Measurements from ENCODE around the gene ERRFI1. TPM values are rescaled to one million over a fixed set of nuclear protein-coding genes. Genes with fewer than 3 reads are reported as not detected.

The ERRFI1 gene
- total RNA-seq, 1 donor from 2014 or later: 38.3 TPM

DNA sequence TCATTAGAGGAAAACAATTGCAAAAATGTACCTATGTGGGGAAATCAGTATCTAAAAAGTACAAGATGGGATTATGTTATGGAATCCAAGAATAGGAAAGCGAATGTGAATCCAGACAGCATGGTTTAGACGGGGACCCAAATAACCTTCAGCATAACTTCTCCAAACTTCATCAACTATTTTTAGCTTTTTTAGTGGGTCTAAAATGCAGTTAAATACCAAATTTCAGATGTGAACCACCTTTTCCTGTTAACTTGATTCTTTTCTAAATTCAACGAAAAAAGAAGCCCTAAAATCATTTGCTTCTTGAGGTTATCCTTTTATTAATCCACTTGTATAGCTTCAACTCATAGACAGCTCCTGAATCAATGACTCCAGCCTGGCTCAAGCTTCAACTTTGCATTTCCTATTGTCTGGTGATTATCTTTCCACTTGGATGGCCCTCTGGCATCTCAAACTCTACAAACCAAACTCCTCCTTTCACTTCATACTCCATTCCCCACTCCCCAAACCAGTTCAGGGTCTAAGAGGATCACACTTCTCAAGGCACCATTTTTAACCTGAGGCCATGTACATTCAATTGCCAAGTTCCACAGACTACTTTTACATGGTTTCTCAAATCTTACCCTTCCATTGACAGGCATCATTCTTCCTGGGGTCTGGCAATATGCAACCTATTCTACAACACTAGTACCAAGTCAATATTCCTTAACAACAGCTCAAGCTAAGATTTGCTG lies 7.4 kb downstream of the ERRFI1 start:
- peak; percentile 62 for DNase-seq (ENCODE audit: low read depth)

DNA sequence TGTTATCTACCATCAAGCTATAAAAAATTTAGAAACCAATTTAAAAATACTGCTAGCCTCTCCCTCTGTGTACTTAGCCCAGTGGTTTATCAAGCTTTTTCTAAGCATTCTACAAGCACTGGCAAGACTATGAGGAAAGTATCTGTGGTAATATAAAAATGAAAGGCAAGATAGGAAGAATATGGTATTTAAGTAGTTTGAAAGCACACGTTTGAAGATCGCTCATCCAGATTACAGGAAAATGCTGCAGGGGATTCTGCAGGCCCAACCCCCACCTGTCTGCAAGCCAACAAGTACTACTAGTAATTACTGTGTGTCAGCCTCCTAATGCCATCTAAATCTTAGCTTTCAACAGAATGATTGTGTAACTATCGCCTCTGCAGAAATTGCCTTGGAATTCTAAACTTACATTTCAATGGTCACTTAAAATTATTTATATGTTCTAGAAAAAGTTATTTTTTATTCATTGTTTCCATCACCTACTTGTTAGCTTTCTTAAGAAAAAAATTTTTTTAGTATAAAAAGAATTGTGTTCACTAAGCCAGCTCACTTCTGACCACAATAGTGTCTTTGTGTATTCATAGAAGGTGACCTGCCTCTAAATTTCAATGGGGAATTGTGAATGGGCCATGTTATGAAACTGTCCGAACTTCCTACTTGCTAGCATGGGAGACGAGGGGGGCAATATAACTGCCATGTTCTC lies 8.5 kb downstream of the ERRFI1 start:
- DNase-seq (ENCODE audit: low read depth): peak; percentile 74

GRCh38 chr1:8016895-8017241 lies 9.2 kb downstream of the ERRFI1 start:
- DNase-seq (ENCODE audit: low read depth): no peak

- DNase-seq (ENCODE audit: low read depth): no peak
Measured at GRCh38 chr1:8016210-8016894, 9.8 kb downstream of the ERRFI1 start.

- no peak for DNase-seq (ENCODE audit: low read depth)
Measured at GRCh38 chr1:8015809-8016165, 10.3 kb downstream of the ERRFI1 start.

GRCh38 chr1:8015036-8015808 lies 10.9 kb downstream of the ERRFI1 start:
- DNase-seq (ENCODE audit: low read depth): peak; percentile 84

DNA sequence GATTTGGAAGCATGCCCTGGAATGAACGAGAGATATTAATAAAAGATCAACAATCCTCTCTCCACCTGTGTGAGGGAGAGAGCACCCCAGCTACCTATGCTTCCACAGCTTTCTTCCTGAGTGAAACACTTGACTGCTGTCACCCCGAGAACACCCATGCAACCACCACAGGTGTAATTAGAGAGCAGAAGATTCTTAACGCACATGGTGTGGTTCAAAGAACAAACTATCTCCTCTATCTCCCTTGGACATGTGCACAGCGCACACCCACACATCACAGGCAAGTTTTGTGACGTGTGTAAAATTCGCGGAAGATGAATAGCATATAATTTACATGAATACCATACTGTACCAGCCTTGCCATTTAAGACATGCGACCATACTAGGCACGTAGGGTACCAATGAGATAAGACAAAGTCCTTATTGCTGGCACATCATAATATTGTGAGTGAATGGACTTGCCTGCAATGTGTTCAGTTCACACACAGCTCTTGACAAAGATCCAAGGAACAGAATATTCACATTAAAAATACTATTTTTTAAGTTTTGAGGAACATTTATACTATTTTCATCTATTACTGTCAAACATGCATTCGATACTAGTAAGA lies 11.6 kb downstream of the ERRFI1 start:
- no peak for DNase-seq (ENCODE audit: low read depth)

DNA sequence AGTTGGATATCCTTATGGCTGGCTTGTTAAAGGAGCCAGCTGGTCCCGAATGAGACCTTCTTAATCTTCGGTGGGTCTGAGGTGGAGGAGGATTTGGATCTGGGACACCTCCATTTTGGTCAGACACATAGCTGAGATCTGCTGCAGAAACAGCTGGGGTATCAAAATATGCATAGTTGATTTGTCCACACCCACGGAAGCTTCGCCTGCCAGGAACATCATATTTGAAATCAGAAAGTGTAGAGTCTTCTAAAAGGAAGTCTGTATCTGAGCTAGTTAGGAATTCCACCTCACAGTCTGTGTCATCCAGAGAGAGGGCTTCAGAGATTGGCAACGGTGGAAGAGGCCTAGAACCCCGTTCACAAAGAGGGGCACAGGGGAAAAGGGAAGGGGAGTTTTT lies 12.3 kb downstream of the ERRFI1 start:
- no peak for DNase-seq (ENCODE audit: low read depth)

DNA sequence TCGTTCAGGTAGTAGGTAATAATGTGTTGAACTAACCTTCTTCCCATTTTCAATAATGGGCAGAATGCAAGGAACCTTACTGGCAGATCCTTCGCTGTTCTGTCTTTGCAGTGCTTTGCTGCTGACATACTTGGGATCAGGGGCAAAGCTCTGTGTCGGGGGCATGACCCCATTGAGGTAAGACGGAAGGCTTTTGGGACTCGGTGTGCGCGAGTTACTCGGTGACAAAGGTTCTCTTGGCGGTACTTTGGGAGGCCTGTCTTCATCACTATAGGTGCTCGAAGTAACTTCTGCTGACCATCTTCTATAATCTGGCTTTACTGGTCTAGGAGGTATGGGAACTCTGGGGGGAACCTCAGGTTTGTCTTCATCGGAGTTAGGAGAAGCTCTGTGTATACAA lies 12.7 kb downstream of the ERRFI1 start:
- no peak for DNase-seq (ENCODE audit: low read depth)

DNA sequence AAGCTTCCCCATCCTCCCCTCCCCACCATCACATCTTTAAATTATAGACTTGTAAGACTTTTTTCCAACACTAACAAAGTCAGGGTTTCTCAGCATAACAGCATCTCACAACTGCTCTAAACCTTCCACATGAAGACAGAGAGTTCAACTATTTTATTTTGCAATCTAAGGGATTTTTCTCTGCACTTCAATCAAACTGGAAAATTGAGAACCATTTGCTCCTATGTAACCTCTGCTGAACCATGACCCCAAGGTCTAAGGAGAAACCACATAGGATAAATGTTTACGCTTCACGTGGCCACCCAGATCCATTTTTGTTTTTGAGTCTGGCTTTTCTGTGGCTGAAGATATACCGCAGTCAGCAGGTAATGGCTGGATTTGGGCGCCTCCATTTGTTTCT lies 13.2 kb downstream of the ERRFI1 start:
- DNase-seq (ENCODE audit: low read depth): no peak

GRCh38 chr1:8011923-8012858 lies 13.9 kb downstream of the ERRFI1 start:
- DNase-seq (ENCODE audit: low read depth): no peak

DNA sequence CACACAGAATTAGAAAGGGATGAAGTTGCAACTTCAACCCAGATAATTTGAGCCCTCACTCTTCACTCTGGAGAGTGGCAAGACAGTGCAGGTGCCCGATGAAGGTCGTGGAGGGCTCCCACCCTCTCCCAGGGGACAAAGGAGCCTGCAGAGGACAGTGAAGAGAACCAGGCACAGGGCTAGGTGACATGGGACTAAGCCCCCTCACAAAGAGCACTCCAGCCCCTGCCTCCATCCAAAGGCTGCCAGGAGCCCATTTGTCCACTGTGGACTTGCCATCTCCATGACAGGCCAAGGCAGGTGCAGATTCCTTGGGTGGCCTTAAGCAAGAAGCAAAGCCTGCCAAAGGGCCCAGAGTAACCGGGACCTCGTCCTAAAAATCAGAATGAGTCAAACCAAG lies 15.1 kb downstream of the ERRFI1 start:
- DNase-seq (ENCODE audit: low read depth): no peak

DNA sequence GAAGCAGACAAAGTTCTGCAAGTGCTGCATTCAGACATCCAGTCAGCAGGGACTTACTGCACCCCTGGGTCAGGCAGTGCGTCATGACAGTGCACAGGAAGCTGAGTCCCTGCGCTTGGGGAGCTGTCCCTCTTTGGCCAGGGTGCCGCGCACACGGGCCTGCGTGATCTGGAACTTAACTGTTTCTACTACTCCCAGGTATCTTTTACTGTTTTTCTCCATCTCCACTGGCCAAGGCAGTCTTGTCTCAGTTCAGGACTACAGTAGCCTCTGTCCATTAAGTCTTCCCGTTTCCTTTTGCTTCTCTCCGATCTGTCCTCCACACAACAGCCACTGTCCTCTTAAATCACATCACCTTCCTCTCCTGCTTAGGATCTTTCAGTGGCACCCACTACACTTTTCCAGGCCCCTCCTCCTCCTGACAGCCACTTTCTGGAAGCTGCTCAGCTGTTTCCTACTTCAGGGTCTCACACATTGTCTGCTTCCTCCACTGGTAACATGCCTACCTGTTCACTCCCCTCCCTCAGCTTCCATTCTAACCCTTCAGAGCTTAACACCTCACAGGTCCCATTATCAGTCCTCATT lies 15.9 kb downstream of the ERRFI1 start:
- DNase-seq (ENCODE audit: low read depth): no peak

DNA sequence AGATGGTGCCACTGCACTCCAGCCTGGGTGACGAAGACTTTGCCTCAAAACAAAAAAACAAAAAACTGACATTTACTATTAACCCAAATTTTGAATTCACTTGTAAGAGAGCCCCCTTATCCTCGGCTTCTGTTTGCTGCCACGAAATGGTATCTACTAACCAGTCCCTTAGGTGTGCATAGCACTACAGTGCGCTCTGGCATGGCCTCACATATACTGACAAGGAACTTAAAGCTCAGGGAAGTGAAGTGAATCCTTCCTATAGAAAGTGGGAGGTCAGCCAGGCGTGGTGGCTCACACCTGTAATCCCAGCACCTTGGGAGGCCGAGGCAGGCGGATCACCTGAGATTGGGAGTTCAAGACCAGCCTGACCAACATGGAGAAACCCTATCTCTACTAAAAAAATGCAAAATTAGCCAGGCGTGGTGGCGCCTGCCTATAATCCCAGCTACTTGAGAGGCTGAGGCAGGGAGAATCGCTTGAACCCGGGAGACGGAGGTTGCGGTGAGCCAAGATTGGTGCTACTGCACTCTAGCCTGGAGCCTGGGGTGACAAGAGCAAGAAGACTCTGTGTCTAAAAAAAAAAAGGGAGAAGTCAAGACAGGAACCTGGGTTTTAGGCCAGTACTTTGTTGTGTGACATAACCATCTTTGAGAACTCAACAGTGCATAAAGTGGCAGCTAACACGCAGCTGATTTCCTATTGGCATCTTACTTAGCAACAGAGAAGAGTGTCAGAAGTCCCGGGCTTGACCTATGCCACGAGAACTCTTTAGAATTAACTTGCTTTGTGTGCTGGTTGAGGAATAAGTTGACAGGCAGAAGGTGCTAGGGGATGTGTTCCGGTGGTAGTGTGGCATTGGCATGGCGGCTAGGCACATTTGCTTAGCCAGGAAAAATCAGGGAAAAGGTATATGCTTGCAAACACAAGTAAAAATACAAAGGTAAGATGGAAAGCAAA lies 16.8 kb downstream of the ERRFI1 start:
- DNase-seq (ENCODE audit: low read depth): no peak

- no peak for DNase-seq (ENCODE audit: low read depth)
Measured at GRCh38 chr1:8006037-8006963, 19.8 kb downstream of the ERRFI1 start.

DNA sequence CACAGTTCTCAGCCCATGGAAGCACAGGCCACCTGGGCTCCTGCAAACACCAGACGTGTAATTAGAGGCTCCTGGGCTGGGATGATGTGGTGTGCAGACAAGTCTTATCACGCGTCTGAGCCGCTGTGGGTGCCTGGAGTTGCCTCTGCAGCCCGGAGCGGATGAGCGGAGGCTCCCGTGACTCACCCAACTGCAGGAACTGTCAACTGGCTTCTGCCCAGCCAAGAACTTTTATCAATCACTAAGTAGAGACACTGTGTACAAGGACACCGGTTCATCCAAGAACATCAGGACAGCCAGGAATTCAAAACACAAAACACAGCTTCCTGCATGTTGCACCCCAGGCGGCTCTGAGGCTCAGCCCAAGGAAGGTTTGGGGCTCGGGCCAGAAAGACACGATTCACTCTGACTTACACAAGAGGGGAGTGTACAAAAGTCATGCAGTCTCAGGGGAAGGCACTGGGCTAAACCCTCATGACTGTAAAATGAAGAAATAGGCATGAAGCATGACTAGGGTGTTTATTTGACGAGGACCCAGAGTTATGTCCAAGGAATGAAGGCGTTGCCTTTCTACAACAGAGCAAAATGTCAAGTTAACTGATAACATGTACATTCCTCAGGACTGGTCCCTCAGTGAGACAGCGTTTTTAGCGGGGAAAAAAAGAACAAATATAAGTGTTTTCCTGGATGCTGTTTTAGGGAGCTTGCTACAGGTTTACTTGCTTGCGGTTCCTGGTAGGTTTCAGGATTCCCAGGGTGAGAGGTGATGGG lies 21.1 kb downstream of the ERRFI1 start:
- DNase-seq (ENCODE audit: low read depth): peak; percentile 86

- no peak for DNase-seq (ENCODE audit: low read depth)
Measured at GRCh38 chr1:8004113-8004802, 21.9 kb downstream of the ERRFI1 start.
